Measurements from ENCODE around the gene PPP1R2B.
"Not testable (repeated sequence)": the region's sequence is repeated elsewhere in the genome, so short reads cannot be mapped to it uniquely, and the experiment has no call there.

The PPP1R2B gene

DNA sequence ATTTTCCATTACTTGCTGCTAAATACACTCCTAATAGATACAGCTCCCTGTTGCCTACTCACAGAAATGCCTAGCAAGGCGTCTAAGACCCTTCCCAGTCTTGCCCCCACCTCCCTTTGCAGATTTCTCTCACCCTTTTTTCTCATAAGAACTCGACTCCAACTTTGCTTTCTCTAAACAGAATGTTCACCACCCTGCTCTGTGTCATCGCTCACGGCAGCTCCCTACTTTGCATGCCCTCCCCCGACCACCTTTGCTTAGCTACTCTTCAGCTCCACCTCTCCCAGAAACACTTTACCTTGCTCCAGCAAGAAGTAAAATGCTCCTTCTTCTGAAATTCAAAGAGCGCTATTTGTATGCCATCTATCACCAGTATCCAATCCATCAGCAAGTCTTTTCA, 15.2 kb upstream of the PPP1R2B start:
- no peak overlapping the region for H3K4me3 ChIP-seq (ENCODE audit: low read depth, low read length)
- in situ Hi-C loops (cut with HindIII; ENCODE audit: low sequenced_read_pairs), result no loop called here
- DNase-seq (ENCODE audit: low read depth), result no peak
- TF ChIP-seq, protein P1, sequence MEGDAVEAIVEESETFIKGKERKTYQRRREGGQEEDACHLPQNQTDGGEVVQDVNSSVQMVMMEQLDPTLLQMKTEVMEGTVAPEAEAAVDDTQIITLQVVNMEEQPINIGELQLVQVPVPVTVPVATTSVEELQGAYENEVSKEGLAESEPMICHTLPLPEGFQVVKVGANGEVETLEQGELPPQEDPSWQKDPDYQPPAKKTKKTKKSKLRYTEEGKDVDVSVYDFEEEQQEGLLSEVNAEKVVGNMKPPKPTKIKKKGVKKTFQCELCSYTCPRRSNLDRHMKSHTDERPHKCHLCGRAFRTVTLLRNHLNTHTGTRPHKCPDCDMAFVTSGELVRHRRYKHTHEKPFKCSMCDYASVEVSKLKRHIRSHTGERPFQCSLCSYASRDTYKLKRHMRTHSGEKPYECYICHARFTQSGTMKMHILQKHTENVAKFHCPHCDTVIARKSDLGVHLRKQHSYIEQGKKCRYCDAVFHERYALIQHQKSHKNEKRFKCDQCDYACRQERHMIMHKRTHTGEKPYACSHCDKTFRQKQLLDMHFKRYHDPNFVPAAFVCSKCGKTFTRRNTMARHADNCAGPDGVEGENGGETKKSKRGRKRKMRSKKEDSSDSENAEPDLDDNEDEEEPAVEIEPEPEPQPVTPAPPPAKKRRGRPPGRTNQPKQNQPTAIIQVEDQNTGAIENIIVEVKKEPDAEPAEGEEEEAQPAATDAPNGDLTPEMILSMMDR (IDR thresholded peaks at IDR 0.05; ENCODE audit: low read depth, low read length, missing control alignments), result no peak

DNA sequence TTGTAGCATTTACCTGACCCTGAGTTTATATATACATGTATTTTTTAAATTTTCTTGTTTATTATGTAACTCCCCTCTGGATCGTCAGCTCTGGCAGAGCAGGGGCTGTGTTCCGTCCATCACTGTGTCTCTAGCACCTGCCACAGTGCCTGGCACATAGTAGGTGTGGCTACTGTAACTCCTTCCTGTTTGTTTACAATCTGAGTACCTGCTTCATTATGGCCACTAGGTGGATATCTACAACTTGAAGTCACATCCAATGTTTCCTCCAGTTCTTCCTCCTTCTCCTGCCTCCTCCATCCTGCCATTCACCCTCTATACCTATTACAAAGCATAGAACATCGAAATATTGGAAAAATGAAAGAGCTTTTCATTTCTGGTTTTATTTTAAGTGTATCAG, 14.2 kb upstream of the PPP1R2B start:
- DNase-seq (ENCODE audit: low read depth), result no peak
- no peak overlapping the region for H3K4me3 ChIP-seq (ENCODE audit: low read depth, low read length)
- TF ChIP-seq, protein P1 (IDR thresholded peaks at IDR 0.05; ENCODE audit: low read depth, low read length, missing control alignments), result no peak
- in situ Hi-C loops (cut with HindIII; ENCODE audit: low sequenced_read_pairs), result no loop called here

DNA sequence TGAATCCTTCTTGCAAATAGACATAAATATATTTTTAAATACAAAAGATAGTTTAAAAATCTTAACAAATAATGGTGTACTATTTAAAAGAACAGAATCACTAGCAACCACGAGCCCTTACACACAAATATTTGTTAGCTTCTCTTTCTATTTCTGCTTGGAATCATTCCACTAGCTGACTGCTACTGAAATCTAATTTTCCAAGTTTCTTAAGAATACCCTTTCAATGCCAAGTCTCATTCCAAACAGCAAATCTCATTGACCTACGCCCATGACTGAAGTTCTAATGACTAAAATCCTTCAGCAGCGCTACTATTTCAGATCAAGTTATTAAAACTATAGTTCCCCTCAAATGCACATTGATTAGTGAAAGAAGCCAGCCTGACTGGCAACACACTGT, 13.2 kb upstream of the PPP1R2B start:
- DNase-seq (ENCODE audit: low read depth), result no peak
- TF ChIP-seq, protein P1 (IDR thresholded peaks at IDR 0.05; ENCODE audit: low read depth, low read length, missing control alignments), result no peak
- no peak overlapping the region for H3K4me3 ChIP-seq (ENCODE audit: low read depth, low read length)
- in situ Hi-C loops (cut with HindIII; ENCODE audit: low sequenced_read_pairs), result no loop called here

DNA sequence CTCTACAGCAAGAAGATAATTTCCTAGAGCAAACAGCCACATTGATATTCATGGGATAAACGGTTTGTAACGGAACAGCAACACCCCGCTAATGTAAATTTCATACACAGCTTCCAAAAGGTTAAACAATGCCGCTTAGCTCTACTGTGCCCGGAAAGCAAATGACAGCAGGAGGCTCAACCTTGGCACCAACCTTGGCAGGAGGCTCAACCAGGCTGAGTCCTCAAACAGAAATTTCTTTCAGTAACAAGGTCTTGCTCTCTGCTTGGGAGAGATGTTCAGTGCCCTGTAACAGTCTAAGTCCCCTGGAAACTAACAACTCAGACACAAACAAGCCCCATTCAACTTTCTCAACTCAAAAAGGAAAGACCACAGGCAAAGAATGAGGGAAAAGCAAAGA, 11.1 kb upstream of the PPP1R2B start:
- TF ChIP-seq, protein P1 (IDR thresholded peaks at IDR 0.05; ENCODE audit: low read depth, low read length, missing control alignments), result no peak
- in situ Hi-C loops (cut with HindIII; ENCODE audit: low sequenced_read_pairs), result no loop called here
- DNase-seq (ENCODE audit: low read depth), result no peak
- no peak overlapping the region for H3K4me3 ChIP-seq (ENCODE audit: low read depth, low read length)

DNA sequence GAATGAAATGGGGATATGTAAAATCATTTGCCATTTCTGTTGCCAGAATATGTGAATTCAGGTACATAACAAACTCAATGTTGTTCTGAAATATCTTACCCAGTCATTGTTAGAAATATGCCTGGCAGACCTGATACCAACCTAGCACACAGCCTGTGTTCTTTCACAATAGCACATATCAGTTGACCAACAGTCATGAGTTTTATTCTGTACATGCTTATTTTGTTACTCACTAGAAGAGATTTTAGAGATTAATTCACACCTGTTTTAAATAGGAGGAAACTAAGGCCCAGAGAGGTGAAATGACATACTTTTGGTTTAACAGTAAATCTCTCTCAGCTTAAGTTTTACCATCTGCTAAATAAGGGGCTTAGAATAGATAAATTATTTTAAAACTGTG, 8.4 kb upstream of the PPP1R2B start:
- in situ Hi-C loops (cut with HindIII; ENCODE audit: low sequenced_read_pairs), result no loop called here
- DNase-seq (ENCODE audit: low read depth), result no peak
- TF ChIP-seq, protein P1 (IDR thresholded peaks at IDR 0.05; ENCODE audit: low read depth, low read length, missing control alignments), result no peak
- no peak overlapping the region for H3K4me3 ChIP-seq (ENCODE audit: low read depth, low read length)

DNA sequence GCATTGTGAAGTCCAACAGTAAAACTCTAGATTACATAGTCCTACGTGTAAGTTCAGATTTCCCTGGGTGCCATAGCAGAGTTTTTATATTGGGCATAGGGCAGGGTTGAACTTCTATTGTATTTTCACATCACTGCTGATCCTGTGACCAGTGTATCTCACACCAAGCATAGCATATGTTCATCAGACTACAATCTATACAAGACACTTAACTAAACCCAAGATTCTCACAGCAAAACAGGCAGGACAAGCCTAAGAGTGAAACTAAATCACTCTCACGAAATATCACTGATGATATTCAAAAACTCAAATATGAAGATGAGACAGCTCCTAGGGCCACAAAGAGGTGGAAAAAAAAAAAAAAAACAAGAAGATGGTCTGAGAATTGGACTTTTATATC, 3.2 kb upstream of the PPP1R2B start:
- H3K4me3 ChIP-seq (ENCODE audit: low read depth, low read length), result no peak overlapping the region
- in situ Hi-C loops (cut with HindIII; ENCODE audit: low sequenced_read_pairs), result no loop called here
- TF ChIP-seq, protein P1 (IDR thresholded peaks at IDR 0.05; ENCODE audit: low read depth, low read length, missing control alignments), result no peak
- DNase-seq (ENCODE audit: low read depth), result no peak

- DNase-seq (ENCODE audit: low read depth); H3K4me3 ChIP-seq (ENCODE audit: low read depth, low read length); in situ Hi-C loops (cut with HindIII; ENCODE audit: low sequenced_read_pairs): not testable (repeated sequence)
These were observed 1.6 kb upstream of the PPP1R2B start for GRCh38 chr5:156848447-156848846.
